ENCODE results near the gene STX8.

Gene STX8

GRCh38 chr17:9313346-9313745, 262.3 kb downstream of the STX8 start:
- Histone ChIP-seq H3K4me1 (ENCODE audit: insufficient read depth, low read length) (no peaks in the 10 kb centered on the region), H3K4me2 (ENCODE audit: insufficient read depth, low read length) (no peak overlapping the region), H3K9me3 (ENCODE audit: insufficient read depth, low read length, severe bottlenecking) (peaks cover 1% of the 10 kb centered on the region), H3K79me2 (ENCODE audit: insufficient read depth, low read length) (no peaks in the 10 kb centered on the region), H3K27me3 (ENCODE audit: insufficient read depth, low read length, poor library complexity) (no peaks in the 10 kb centered on the region), H3K4me3 (ENCODE audit: low read depth in 1 of 2, low read length in 2 of 2) (no peak overlapping the region), H3K36me3 (ENCODE audit: insufficient read depth, low read length) (no peaks in the 10 kb centered on the region), H3K27ac (ENCODE audit: low read length) (no peak overlapping the region), H3K9ac (ENCODE audit: low read depth, low read length) (no peak overlapping the region), H2AFZ (ENCODE audit: low read depth, low read length) (no peak overlapping the region), H4K20me1 (ENCODE audit: insufficient read depth, low read length) (no peaks in the 10 kb centered on the region)
- DNase-seq (no peak), ATAC-seq (ENCODE audit: insufficient read depth, low read depth) (no peak)
- TF ChIP-seq CTCF (IDR thresholded peaks at IDR 0.05; ENCODE audit: borderline replicate concordance, extremely low read depth, low read length, poor library complexity, severe bottlenecking) (no peak), EZH2 (IDR thresholded peaks at IDR 0.05; ENCODE audit: borderline replicate concordance, low read depth, low read length, severe bottlenecking) (no peak)

GRCh38 chr17:9309216-9309615, 266.4 kb downstream of the STX8 start:
- Histone ChIP-seq H3K9ac (ENCODE audit: low read depth, low read length) (no peak overlapping the region), H3K27me3 (ENCODE audit: insufficient read depth, low read length, poor library complexity) (no peaks in the 10 kb centered on the region), H3K4me3 (ENCODE audit: low read depth in 1 of 2, low read length in 2 of 2) (no peak overlapping the region), H3K9me3 (ENCODE audit: insufficient read depth, low read length, severe bottlenecking) (no peaks in the 10 kb centered on the region), H3K36me3 (ENCODE audit: insufficient read depth, low read length) (no peaks in the 10 kb centered on the region), H2AFZ (ENCODE audit: low read depth, low read length) (no peak overlapping the region), H3K27ac (ENCODE audit: low read length) (no peak overlapping the region), H3K79me2 (ENCODE audit: insufficient read depth, low read length) (no peaks in the 10 kb centered on the region), H3K4me1 (ENCODE audit: insufficient read depth, low read length) (no peaks in the 10 kb centered on the region), H4K20me1 (ENCODE audit: insufficient read depth, low read length) (no peaks in the 10 kb centered on the region), H3K4me2 (ENCODE audit: insufficient read depth, low read length) (no peak overlapping the region)
- ATAC-seq (ENCODE audit: insufficient read depth, low read depth) (no peak), DNase-seq (no peak)
- TF ChIP-seq CTCF (IDR thresholded peaks at IDR 0.05; ENCODE audit: borderline replicate concordance, extremely low read depth, low read length, poor library complexity, severe bottlenecking) (no peak), EZH2 (IDR thresholded peaks at IDR 0.05; ENCODE audit: borderline replicate concordance, low read depth, low read length, severe bottlenecking) (no peak)

GRCh38 chr17:9308069-9308468, 267.6 kb downstream of the STX8 start:
- Histone ChIP-seq H3K36me3 (ENCODE audit: insufficient read depth, low read length) (no peaks in the 10 kb centered on the region), H3K9me3 (ENCODE audit: insufficient read depth, low read length, severe bottlenecking) (no peaks in the 10 kb centered on the region), H3K9ac (ENCODE audit: low read depth, low read length) (no peak overlapping the region), H3K4me2 (ENCODE audit: insufficient read depth, low read length) (no peak overlapping the region), H3K4me3 (ENCODE audit: low read depth in 1 of 2, low read length in 2 of 2) (no peak overlapping the region), H3K27me3 (ENCODE audit: insufficient read depth, low read length, poor library complexity) (no peaks in the 10 kb centered on the region), H2AFZ (ENCODE audit: low read depth, low read length) (no peak overlapping the region), H3K4me1 (ENCODE audit: insufficient read depth, low read length) (no peaks in the 10 kb centered on the region), H3K27ac (ENCODE audit: low read length) (no peak overlapping the region), H4K20me1 (ENCODE audit: insufficient read depth, low read length) (no peaks in the 10 kb centered on the region), H3K79me2 (ENCODE audit: insufficient read depth, low read length) (no peaks in the 10 kb centered on the region)
- no peak for TF ChIP-seq CTCF (IDR thresholded peaks at IDR 0.05; ENCODE audit: borderline replicate concordance, extremely low read depth, low read length, poor library complexity, severe bottlenecking)
- TF ChIP-seq EZH2 (IDR thresholded peaks at IDR 0.05; ENCODE audit: borderline replicate concordance, low read depth, low read length, severe bottlenecking), result no peak
- no peak for ATAC-seq (ENCODE audit: insufficient read depth, low read depth)
- DNase-seq, result no peak

Data from DND-41 (cell line).